Measurements from ENCODE around the gene DMRTB1.

Gene DMRTB1

GRCh38 chr1:53465023-53465957, 6.1 kb downstream of the DMRTB1 start:
- no peak for DNase-seq

- DNase-seq, result no peak
These were observed 8.2 kb downstream of the DMRTB1 start for GRCh38 chr1:53467391-53467790.

- DNase-seq, result no peak
These were observed 9.2 kb downstream of the DMRTB1 start for GRCh38 chr1:53468374-53468773.

- DNase-seq, result no peak
These were observed 10.2 kb downstream of the DMRTB1 start for GRCh38 chr1:53469373-53469772.

- no peak for DNase-seq
These were observed 11.0 kb downstream of the DMRTB1 start for GRCh38 chr1:53470155-53470554.

- DNase-seq, result no peak
These were observed 11.4 kb downstream of the DMRTB1 start for GRCh38 chr1:53470584-53470983.

- DNase-seq, result no peak
These were observed 11.8 kb downstream of the DMRTB1 start for GRCh38 chr1:53471000-53471399.

- no peak for DNase-seq
These were observed 14.3 kb downstream of the DMRTB1 start for GRCh38 chr1:53473463-53473862.

GRCh38 chr1:53475664-53476063, 16.5 kb downstream of the DMRTB1 start:
- no peak for DNase-seq

GRCh38 chr1:53476579-53476978, 17.4 kb downstream of the DMRTB1 start:
- no peak for DNase-seq

- no peak for DNase-seq
These were observed 18.7 kb downstream of the DMRTB1 start for GRCh38 chr1:53477651-53478501.

- DNase-seq, result no peak
These were observed 19.3 kb downstream of the DMRTB1 start for GRCh38 chr1:53478502-53478818.

- DNase-seq, result no peak
These were observed 21.5 kb downstream of the DMRTB1 start for GRCh38 chr1:53480678-53481077.

- no peak for DNase-seq
These were observed 22.3 kb downstream of the DMRTB1 start for GRCh38 chr1:53481456-53481855.

GRCh38 chr1:53482441-53483153, 23.4 kb downstream of the DMRTB1 start:
- no peak for DNase-seq

- DNase-seq, result no peak
These were observed 24.0 kb downstream of the DMRTB1 start for GRCh38 chr1:53483170-53483569.

- no peak for DNase-seq
These were observed 24.5 kb downstream of the DMRTB1 start for GRCh38 chr1:53483656-53484055.

- no peak for DNase-seq
These were observed 25.7 kb downstream of the DMRTB1 start for GRCh38 chr1:53484705-53485477.

- peak; percentile 40 to 64 for DNase-seq
These were observed 26.5 kb downstream of the DMRTB1 start for GRCh38 chr1:53485478-53486394.

- no peak for DNase-seq
These were observed 27.3 kb downstream of the DMRTB1 start for GRCh38 chr1:53486395-53487026.

- DNase-seq, result no peak
These were observed 31.2 kb downstream of the DMRTB1 start for GRCh38 chr1:53490351-53490750.

All from inflammatory macrophage (primary cell).